Spinal cord (tissue), 10 donors: Measurements from ENCODE around the gene KIF26A. TPM values are rescaled to one million over a fixed set of nuclear protein-coding genes. Genes with fewer than 3 reads are reported as not detected.

Experiments
- DNase-seq, 6 donors: peaks; one replicate each; pipeline versions ENCODE4 v3.0.0 to v3.0.0-alpha.2; 2013 to 2015; ENCODE audit warnings: low spot score in 6 of 6, low read depth in 4 of 6
- H3K27ac ChIP-seq: one replicate; pipeline ENCODE4 v1.5.1; 2013; ENCODE audit warnings: low read depth, low read length, control low read depth
- H3K27me3 ChIP-seq: one replicate; pipeline ENCODE4 v1.6.1; 2013; ENCODE audit warnings: low read length; ENCODE audit not compliant: control insufficient read depth, insufficient read depth
- H3K36me3 ChIP-seq: one replicate; pipeline ENCODE4 v1.6.1; 2013; ENCODE audit warnings: low read length; ENCODE audit not compliant: control insufficient read depth, insufficient read depth
- H3K4me1 ChIP-seq: one replicate; pipeline ENCODE4 v1.6.1; 2013; ENCODE audit warnings: low read length; ENCODE audit not compliant: control insufficient read depth, insufficient read depth
- H3K4me3 ChIP-seq: one replicate; pipeline ENCODE4 v1.5.1; 2013; ENCODE audit warnings: low read depth, low read length, control low read depth
- H3K9me3 ChIP-seq: one replicate; pipeline ENCODE4 v1.6.1; 2013; ENCODE audit warnings: low read length; ENCODE audit not compliant: control insufficient read depth, insufficient read depth
- WGBS: methylation state at CpG from one replicate; pipeline ENCODE4 v1.1.5; 2013; ENCODE audit warnings: missing lambda C conversion rate; ENCODE audit not compliant: insufficient coverage; 5-methylcytosine and 5-hydroxymethylcytosine counted together
- polyA plus RNA-seq, 2 donors: library from polyadenylated mRNA; unstranded; fragments of 120-200 nt; gene quantifications; one replicate each; pipeline ENCODE4 v1.2.1, GENCODE V29; 2013; ENCODE audit not compliant: insufficient read length in 2 of 2
- total RNA-seq, 2 donors: library from RNA; depleted of rRNA in 1 of 2; stranded (reverse); fragments of 120-200 nt in 1 of 2; fragments of >200 nt in 1 of 2; gene quantifications; one replicate each; pipeline versions ENCODE4 v1.2.3 to v1.2.4, GENCODE V29; 2013 to 2014
- donor health status: healthy.

KIF26A gene
- total and polyA plus RNA-seq, 4 donors, result 4.3 to 15.5 (median 10.0) TPM

- no peaks in the 10 kb centered on the region for H3K9me3 ChIP-seq
- no peaks in the 10 kb centered on the region for H3K27me3 ChIP-seq
- H3K4me3 ChIP-seq, result no peak overlapping the region
- peaks cover 51% of the 10 kb centered on the region for H3K36me3 ChIP-seq
- H3K27ac ChIP-seq, result no peak overlapping the region
- H3K4me1 ChIP-seq, result peaks cover 71% of the 10 kb centered on the region
- no peak for DNase-seq
- WGBS, result 87% methylated on average over 26 of the region's 29 CpGs
These were observed 17.1 kb downstream of the KIF26A start for GRCh38 chr14:104155513-104155912.

GRCh38 chr14:104156142-104156541 lies 17.8 kb downstream of the KIF26A start:
- 100% methylated on average over 5 of the region's 5 CpGs for WGBS
- H3K27ac ChIP-seq, result no peak overlapping the region

GRCh38 chr14:104157016-104157928 lies 18.9 kb downstream of the KIF26A start:
- no peak overlapping the region for H3K4me3 ChIP-seq
- DNase-seq, result peak in 1 of 6 donors; percentile 79
- no peak overlapping the region for H3K27ac ChIP-seq
- WGBS, result 63% methylated on average over 37 of the region's 42 CpGs
- H3K36me3 ChIP-seq, result peaks cover 40% of the 10 kb centered on the region
- no peaks in the 10 kb centered on the region for H3K9me3 ChIP-seq
- peaks cover 61% of the 10 kb centered on the region for H3K4me1 ChIP-seq
- no peaks in the 10 kb centered on the region for H3K27me3 ChIP-seq

More at GRCh38 chr14:104156142-104156541, 17.8 kb downstream of the KIF26A start:
- Histone ChIP-seq H3K27me3 (no peaks in the 10 kb centered on the region), H3K36me3 (peaks cover 48% of the 10 kb centered on the region), H3K9me3 (no peaks in the 10 kb centered on the region), H3K4me1 (peaks cover 64% of the 10 kb centered on the region), H3K4me3 (no peak overlapping the region)
- DNase-seq, result no peak

- 32% methylated on average over 50 of the region's 51 CpGs for WGBS
- no peak overlapping the region for H3K27ac ChIP-seq
- H3K36me3 ChIP-seq, result peaks cover 38% of the 10 kb centered on the region
- peaks cover 75% of the 10 kb centered on the region for H3K4me1 ChIP-seq
- DNase-seq, result peak in 2 of 6 donors; percentile 79 to 84
- H3K9me3 ChIP-seq, result no peaks in the 10 kb centered on the region
- no peak overlapping the region for H3K4me3 ChIP-seq
- H3K27me3 ChIP-seq, result no peaks in the 10 kb centered on the region
These were observed 20.7 kb downstream of the KIF26A start for GRCh38 chr14:104158827-104159798.

- no peak for DNase-seq
- no peak overlapping the region for H3K27ac ChIP-seq
- H3K4me1 ChIP-seq, result peaks cover 66% of the 10 kb centered on the region
- H3K36me3 ChIP-seq, result peaks cover 32% of the 10 kb centered on the region
- no peak overlapping the region for H3K4me3 ChIP-seq
- H3K9me3 ChIP-seq, result no peaks in the 10 kb centered on the region
- WGBS, result 95% methylated on average over 9 of the region's 9 CpGs
- H3K27me3 ChIP-seq, result no peaks in the 10 kb centered on the region
These were observed 21.6 kb downstream of the KIF26A start for GRCh38 chr14:104159990-104160389.

- DNase-seq, result no peak
- Histone ChIP-seq H3K27me3 (no peaks in the 10 kb centered on the region), H3K4me3 (no peak overlapping the region), H3K9me3 (no peaks in the 10 kb centered on the region), H3K4me1 (peaks cover 55% of the 10 kb centered on the region), H3K36me3 (peaks cover 21% of the 10 kb centered on the region), H3K27ac (no peak overlapping the region)
- WGBS, result 85% methylated on average over 22 of the region's 23 CpGs
These were observed 23.4 kb downstream of the KIF26A start for GRCh38 chr14:104161602-104162367.

- Histone ChIP-seq H3K27ac (no peak overlapping the region), H3K4me1 (peaks cover 54% of the 10 kb centered on the region), H3K36me3 (peaks cover 25% of the 10 kb centered on the region), H3K9me3 (no peaks in the 10 kb centered on the region), H3K4me3 (no peak overlapping the region), H3K27me3 (no peaks in the 10 kb centered on the region)
- 95% methylated on average over 4 of the region's 9 CpGs for WGBS
- DNase-seq, result no peak
These were observed 24.1 kb downstream of the KIF26A start for GRCh38 chr14:104162495-104162894.

- Histone ChIP-seq H3K36me3 (peaks cover 21% of the 10 kb centered on the region), H3K4me1 (peaks cover 48% of the 10 kb centered on the region), H3K9me3 (no peaks in the 10 kb centered on the region), H3K4me3 (no peak overlapping the region), H3K27me3 (no peaks in the 10 kb centered on the region), H3K27ac (no peak overlapping the region)
- no peak for DNase-seq
- 91% methylated on average over 19 of the region's 21 CpGs for WGBS
These were observed 25.2 kb downstream of the KIF26A start for GRCh38 chr14:104163541-104163940.

GRCh38 chr14:104164041-104164440 lies 25.7 kb downstream of the KIF26A start:
- DNase-seq, result peak in 1 of 6 donors; percentile 50
- Histone ChIP-seq H3K27ac (no peak overlapping the region), H3K27me3 (no peaks in the 10 kb centered on the region), H3K36me3 (peaks cover 21% of the 10 kb centered on the region), H3K4me3 (no peak overlapping the region), H3K4me1 (peaks cover 48% of the 10 kb centered on the region), H3K9me3 (no peaks in the 10 kb centered on the region)
- 75% methylated on average over 23 of the region's 23 CpGs for WGBS
